Prostate gland (tissue), 2 donors: ENCODE results near the gene ADAMTSL1. TPM values are rescaled to one million over a fixed set of nuclear protein-coding genes. Genes with fewer than 3 reads are reported as not detected.

ENCODE experiments used
- DNase-seq: peaks from one replicate; pipeline ENCODE4 v3.0.0-alpha.2; 2019; ENCODE audit warnings: low spot score
- H3K27ac ChIP-seq, 2 donors: fragments of 200-600 bp; sonication (generic); 2 replicates each; pipeline ENCODE4 v1.5.1; 2017 to 2019
- H3K27me3 ChIP-seq: fragments of 200-600 bp; sonication (generic); replicated peaks from 2 replicates; pipeline ENCODE4 v1.5.1; 2019; ENCODE audit not compliant: insufficient read depth
- H3K36me3 ChIP-seq, 2 donors: fragments of 200-600 bp; sonication (generic); 1 replicate in 1 of 2; 2 replicates in 1 of 2; pipeline versions ENCODE4 v1.5.1 to v1.8.1; 2017 to 2019
- H3K4me1 ChIP-seq: fragments of 200-600 bp; sonication (generic); replicated peaks from 2 replicates; pipeline ENCODE4 v1.5.1; 2019
- H3K4me3 ChIP-seq, 2 donors: fragments of 200-600 bp; sonication (generic); 2 replicates each; pipeline ENCODE4 v1.5.1; 2017 to 2019
- H3K9me3 ChIP-seq: fragments of 200-600 bp; sonication (generic); 2 replicates; pipeline ENCODE4 v1.5.1; 2017
- POLR2A ChIP-seq: fragments of 450-650 bp; IDR thresholded peaks from one replicate; pipeline ENCODE4 v1.6.1; 2016; ENCODE audit warnings: antibody characterized with exemption, mild to moderate bottlenecking
- POLR2AphosphoS5 ChIP-seq: sonication (generic); formaldehyde crosslinking; IDR thresholded peaks from one replicate; pipeline ENCODE4 v1.6.1; 2017; ENCODE audit warnings: antibody characterized with exemption
- WGBS: methylation state at CpG from one replicate; pipeline ENCODE4 v1.1.5; 2018; 5-methylcytosine and 5-hydroxymethylcytosine counted together
- intact Hi-C: fragments of 100-400 bp; cut with DNase I; formaldehyde crosslinking; loops from one replicate; pipeline ENCODE4 v1.14.2; 2022
- total RNA-seq, 2 donors: library from RNA; depleted of rRNA; stranded (reverse); fragments of >200 nt; gene quantifications; one replicate each; pipeline ENCODE4 v1.1.0, GENCODE V29; 2016
- TF ChIP-seq, protein P1 (sequence below), 4 experiments: fragments of 200-600 bp in 2 of 4; fragments of 450-650 bp in 2 of 4; sonication (generic) in 2 of 4; IDR thresholded peaks; 1 replicate in 3 of 4; 2 replicates in 1 of 4; pipeline ENCODE4 v1.5.1; 2016 to 2019; ENCODE audit warnings: antibody characterized with exemption in 4 of 4, mild to moderate bottlenecking in 2 of 4, moderate library complexity in 2 of 4

ADAMTSL1 gene
- total RNA-seq, 2 donors from 2014 or later: 9.8 to 18.1 TPM

DNA sequence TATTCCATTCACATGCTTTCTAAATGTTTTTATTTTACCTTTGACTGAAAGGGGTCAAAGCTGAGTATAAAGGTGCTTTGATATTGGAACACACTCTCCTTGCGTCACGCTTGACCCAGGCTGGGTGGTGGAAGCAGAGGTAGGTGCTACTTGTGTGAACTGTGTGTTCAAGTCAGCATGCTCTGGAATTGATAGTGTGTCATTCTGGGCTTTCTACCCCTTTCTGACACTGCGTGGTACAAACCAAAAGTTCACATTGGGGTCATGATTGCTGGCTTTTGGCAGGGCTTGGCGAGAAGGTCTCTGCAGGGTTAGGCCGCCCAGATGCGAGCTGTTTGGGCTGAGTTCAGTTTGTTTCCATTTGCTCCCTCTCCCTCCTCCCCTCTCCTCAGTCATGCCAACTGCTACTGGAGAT, 131.8 kb downstream of the ADAMTSL1 start:
- no peak overlapping the region for H3K4me3 ChIP-seq
- no peaks in the 10 kb centered on the region for H3K27me3 ChIP-seq
- WGBS: 45% methylated on average over 6 of the region's 6 CpGs
- DNase-seq: no peak
- H3K27ac ChIP-seq: no peak overlapping the region
- H3K9me3 ChIP-seq: no peaks in the 10 kb centered on the region
- no peaks in the 10 kb centered on the region for H3K4me1 ChIP-seq
- no peak for TF ChIP-seq POLR2AphosphoS5
- TF ChIP-seq POLR2A: no peak
- TF ChIP-seq, protein P1, sequence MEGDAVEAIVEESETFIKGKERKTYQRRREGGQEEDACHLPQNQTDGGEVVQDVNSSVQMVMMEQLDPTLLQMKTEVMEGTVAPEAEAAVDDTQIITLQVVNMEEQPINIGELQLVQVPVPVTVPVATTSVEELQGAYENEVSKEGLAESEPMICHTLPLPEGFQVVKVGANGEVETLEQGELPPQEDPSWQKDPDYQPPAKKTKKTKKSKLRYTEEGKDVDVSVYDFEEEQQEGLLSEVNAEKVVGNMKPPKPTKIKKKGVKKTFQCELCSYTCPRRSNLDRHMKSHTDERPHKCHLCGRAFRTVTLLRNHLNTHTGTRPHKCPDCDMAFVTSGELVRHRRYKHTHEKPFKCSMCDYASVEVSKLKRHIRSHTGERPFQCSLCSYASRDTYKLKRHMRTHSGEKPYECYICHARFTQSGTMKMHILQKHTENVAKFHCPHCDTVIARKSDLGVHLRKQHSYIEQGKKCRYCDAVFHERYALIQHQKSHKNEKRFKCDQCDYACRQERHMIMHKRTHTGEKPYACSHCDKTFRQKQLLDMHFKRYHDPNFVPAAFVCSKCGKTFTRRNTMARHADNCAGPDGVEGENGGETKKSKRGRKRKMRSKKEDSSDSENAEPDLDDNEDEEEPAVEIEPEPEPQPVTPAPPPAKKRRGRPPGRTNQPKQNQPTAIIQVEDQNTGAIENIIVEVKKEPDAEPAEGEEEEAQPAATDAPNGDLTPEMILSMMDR (IDR thresholded peaks at IDR 0.05): no peak
- H3K36me3 ChIP-seq: no peaks in the 10 kb centered on the region
- intact Hi-C loops: no loop called here

GRCh38 chr9:18606281-18606680, 132.3 kb downstream of the ADAMTSL1 start:
- DNase-seq: no peak
- no peak for TF ChIP-seq POLR2AphosphoS5
- TF ChIP-seq, protein P1 (IDR thresholded peaks at IDR 0.05): no peak
- TF ChIP-seq POLR2A: no peak
- no peaks in the 10 kb centered on the region for H3K36me3 ChIP-seq
- no peaks in the 10 kb centered on the region for H3K27me3 ChIP-seq
- H3K4me3 ChIP-seq: no peak overlapping the region
- no peaks in the 10 kb centered on the region for H3K9me3 ChIP-seq
- WGBS: 63% methylated on average over 2 of the region's 2 CpGs
- H3K4me1 ChIP-seq: no peaks in the 10 kb centered on the region
- intact Hi-C loops: no loop called here
- no peak overlapping the region for H3K27ac ChIP-seq

DNA sequence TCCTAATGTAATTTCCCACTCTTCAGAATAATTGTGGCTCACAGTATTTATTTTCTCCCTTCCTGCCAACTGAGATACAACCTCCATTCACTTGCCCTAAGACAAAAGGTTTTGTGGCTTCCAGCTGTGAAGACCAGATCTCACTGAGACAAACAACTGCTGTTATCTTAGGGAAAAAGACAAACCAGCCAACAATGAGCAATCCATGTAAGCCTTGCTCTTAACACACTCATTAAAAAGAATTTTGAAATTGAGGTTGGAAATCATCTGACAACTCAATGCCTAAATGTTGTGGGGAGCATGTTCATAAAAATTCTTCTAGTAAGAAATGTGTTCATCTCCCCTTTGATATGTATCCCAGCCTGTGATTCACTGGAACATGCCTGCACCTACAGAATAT, 132.9 kb downstream of the ADAMTSL1 start:
- TF ChIP-seq POLR2A (no peak), POLR2AphosphoS5 (no peak)
- TF ChIP-seq, protein P1 (IDR thresholded peaks at IDR 0.05): no peak
- H3K4me3 ChIP-seq: no peak overlapping the region
- H3K4me1 ChIP-seq: no peaks in the 10 kb centered on the region
- no peak for DNase-seq
- intact Hi-C loops: no loop called here
- H3K27me3 ChIP-seq: no peaks in the 10 kb centered on the region
- H3K9me3 ChIP-seq: no peaks in the 10 kb centered on the region
- no peaks in the 10 kb centered on the region for H3K36me3 ChIP-seq
- H3K27ac ChIP-seq: no peak overlapping the region

DNA sequence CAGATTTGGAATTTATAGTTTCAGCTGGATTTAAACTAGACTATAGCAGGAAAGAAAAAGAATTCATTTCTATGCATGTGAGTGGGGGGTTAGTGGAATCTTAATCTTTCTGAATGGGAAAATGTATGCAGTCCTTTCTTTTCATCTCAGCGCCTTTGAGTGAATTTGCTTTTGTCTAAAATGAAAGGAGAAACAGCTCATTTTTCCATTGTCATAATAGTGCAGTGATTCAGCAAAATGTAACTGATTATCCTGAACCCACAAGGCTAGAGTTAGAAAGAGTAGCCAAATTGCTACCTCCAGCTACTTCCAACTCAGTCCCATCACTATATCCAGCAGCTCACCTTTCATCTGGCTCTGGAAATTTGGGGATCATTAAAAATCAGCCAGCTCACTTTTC, 134.4 kb downstream of the ADAMTSL1 start:
- H3K36me3 ChIP-seq: no peaks in the 10 kb centered on the region
- H3K4me3 ChIP-seq: no peak overlapping the region
- H3K27me3 ChIP-seq: no peaks in the 10 kb centered on the region
- no peak overlapping the region for H3K27ac ChIP-seq
- H3K9me3 ChIP-seq: no peaks in the 10 kb centered on the region
- H3K4me1 ChIP-seq: no peaks in the 10 kb centered on the region
- no peak for DNase-seq
- WGBS: 94% methylated on average over 1 of the region's 1 CpG
- no peak for TF ChIP-seq POLR2A
- TF ChIP-seq, protein P1 (IDR thresholded peaks at IDR 0.05): no peak
- no peak for TF ChIP-seq POLR2AphosphoS5
- intact Hi-C loops: no loop called here

- WGBS: 67% methylated on average over 3 of the region's 3 CpGs
- H3K4me1 ChIP-seq: no peaks in the 10 kb centered on the region
- intact Hi-C loops: no loop called here
- no peak for DNase-seq
- H3K4me3 ChIP-seq: no peak overlapping the region
- H3K9me3 ChIP-seq: no peaks in the 10 kb centered on the region
- TF ChIP-seq POLR2A: no peak
- no peak for TF ChIP-seq POLR2AphosphoS5
- TF ChIP-seq, protein P1 (IDR thresholded peaks at IDR 0.05): no peak
- no peak overlapping the region for H3K27ac ChIP-seq
- no peaks in the 10 kb centered on the region for H3K36me3 ChIP-seq
- H3K27me3 ChIP-seq: no peaks in the 10 kb centered on the region
These were observed 137.0 kb downstream of the ADAMTSL1 start for GRCh38 chr9:18610956-18611355.
